SU-DHL-6 (cell line): Measurements from ENCODE around the gene DAPK1.

ENCODE experiments used
- H2AFZ ChIP-seq: fragments of 200-600 bp; sonication (generic); 2 replicates; pipeline ENCODE4 v1.6.1; 2014; ENCODE audit warnings: low read depth, mild to moderate bottlenecking, moderate library complexity, mixed read lengths, antibody characterized with exemption, low read length; ENCODE audit not compliant: severe bottlenecking
- H3F3A ChIP-seq: fragments of 200-600 bp; shearing (Covaris generic); 2 replicates; pipeline ENCODE4 v1.6.0; 2016; ENCODE audit warnings: antibody characterized with exemption, mild to moderate bottlenecking; ENCODE audit not compliant: insufficient read depth
- H3K27ac ChIP-seq: fragments of 200-600 bp; sonication (generic); 2 replicates; pipeline ENCODE4 v1.5.1; 2016; ENCODE audit warnings: low read depth, mild to moderate bottlenecking, low read length, moderate library complexity, mixed read lengths
- H3K27me3 ChIP-seq: fragments of 200-600 bp; sonication (generic), shearing (Covaris generic); 2 replicates; pipeline ENCODE4 v1.6.0; 2014; ENCODE audit warnings: mild to moderate bottlenecking, low read length
- H3K36me3 ChIP-seq: fragments of 200-600 bp; sonication (generic); 2 replicates; pipeline ENCODE4 v1.6.1; 2014; ENCODE audit warnings: mild to moderate bottlenecking, low read length, mixed read lengths
- H3K4me2 ChIP-seq: fragments of 300-600, 200-600 bp; shearing (Covaris generic), sonication (generic); 2 replicates; pipeline ENCODE4 v1.6.0; 2014; ENCODE audit warnings: low read length, low read depth, mild to moderate bottlenecking; ENCODE audit not compliant: poor library complexity, severe bottlenecking
- H3K4me3 ChIP-seq: fragments of 200-600 bp; sonication (generic); 2 replicates; pipeline ENCODE4 v1.5.1; 2014; ENCODE audit warnings: antibody characterized with exemption, low read length, mild to moderate bottlenecking, mixed read lengths; ENCODE audit not compliant: insufficient read depth, poor library complexity, severe bottlenecking
- H3K79me2 ChIP-seq: fragments of 200-600 bp; sonication (generic); 2 replicates; pipeline ENCODE4 v1.6.1; 2014; ENCODE audit warnings: mild to moderate bottlenecking, low read length, moderate library complexity; ENCODE audit not compliant: insufficient read depth
- H3K9ac ChIP-seq: fragments of 200-600 bp; sonication (generic); 2 replicates; pipeline ENCODE4 v1.7.0; 2014; ENCODE audit warnings: mild to moderate bottlenecking, low read length
- H3K9me2 ChIP-seq: fragments of 200-600 bp; sonication (generic); replicated peaks from 2 replicates; pipeline ENCODE4 v1.6.1; 2014; ENCODE audit warnings: low read length; ENCODE audit not compliant: insufficient read depth
- H3K9me3 ChIP-seq: fragments of 200-600 bp; sonication (generic); 2 replicates; pipeline ENCODE4 v1.6.1; 2014; ENCODE audit warnings: low read length, mixed read lengths; ENCODE audit not compliant: insufficient read depth
- H4K20me1 ChIP-seq: fragments of 200-600 bp; sonication (generic); 2 replicates; pipeline ENCODE4 v1.6.1; 2014; ENCODE audit warnings: low read depth, mild to moderate bottlenecking, antibody characterized with exemption, low read length, moderate library complexity, mixed read lengths
- CTCF ChIP-seq: fragments of 200-600 bp; sonication (generic); IDR thresholded peaks from one replicate; pipeline ENCODE4 v1.5.1; 2017; ENCODE audit warnings: antibody characterized with exemption, mild to moderate bottlenecking, low read length, moderate library complexity; ENCODE audit not compliant: insufficient read depth, poor library complexity, severe bottlenecking
- EZH2phosphoT487 ChIP-seq: fragments of 200-600 bp; sonication (generic), shearing (Covaris generic); conservative IDR thresholded peaks from 2 replicates; pipeline ENCODE4 v1.6.1; 2018; ENCODE audit warnings: mild to moderate bottlenecking, antibody characterized with exemption, low read length, moderate library complexity, mixed read lengths

DAPK1 gene

GRCh38 chr9:87518702-87519335 is 21.2 kb downstream of the DAPK1 start:
- Histone ChIP-seq H3K27ac (no peak overlapping the region), H3K4me2 (no peak overlapping the region), H3K9me2 (no peaks in the 10 kb centered on the region), H3K9ac (no peak overlapping the region), H3K9me3 (no peaks in the 10 kb centered on the region), H3K27me3 (no peaks in the 10 kb centered on the region), H3K4me3 (no peak overlapping the region), H3K79me2 (no peaks in the 10 kb centered on the region), H3F3A (no peaks in the 10 kb centered on the region), H2AFZ (no peak overlapping the region), H3K36me3 (no peaks in the 10 kb centered on the region), H4K20me1 (no peaks in the 10 kb centered on the region)
- TF ChIP-seq CTCF (no peak), EZH2phosphoT487 (no peak)

- no peaks in the 10 kb centered on the region for H3K79me2 ChIP-seq
- no peak overlapping the region for H3K4me2 ChIP-seq
- TF ChIP-seq EZH2phosphoT487 (no peak), CTCF (no peak)
- no peak overlapping the region for H2AFZ ChIP-seq
- no peaks in the 10 kb centered on the region for H3K27me3 ChIP-seq
- no peaks in the 10 kb centered on the region for H3F3A ChIP-seq
- no peak overlapping the region for H3K9ac ChIP-seq
- no peak overlapping the region for H3K27ac ChIP-seq
- H3K9me3 ChIP-seq, result no peaks in the 10 kb centered on the region
- H3K9me2 ChIP-seq, result no peaks in the 10 kb centered on the region
- H4K20me1 ChIP-seq, result no peaks in the 10 kb centered on the region
- H3K36me3 ChIP-seq, result no peaks in the 10 kb centered on the region
- H3K4me3 ChIP-seq, result no peak overlapping the region
Measured at GRCh38 chr9:87519461-87519860, 21.8 kb downstream of the DAPK1 start.

GRCh38 chr9:87520172-87520683 is 22.6 kb downstream of the DAPK1 start:
- no peaks in the 10 kb centered on the region for H3F3A ChIP-seq
- no peaks in the 10 kb centered on the region for H3K9me3 ChIP-seq
- H4K20me1 ChIP-seq, result no peaks in the 10 kb centered on the region
- no peak overlapping the region for H2AFZ ChIP-seq
- no peak overlapping the region for H3K27ac ChIP-seq
- H3K9ac ChIP-seq, result no peak overlapping the region
- TF ChIP-seq CTCF (no peak), EZH2phosphoT487 (no peak)
- no peaks in the 10 kb centered on the region for H3K27me3 ChIP-seq
- no peaks in the 10 kb centered on the region for H3K36me3 ChIP-seq
- H3K9me2 ChIP-seq, result no peaks in the 10 kb centered on the region
- no peaks in the 10 kb centered on the region for H3K79me2 ChIP-seq
- H3K4me2 ChIP-seq, result no peak overlapping the region
- no peak overlapping the region for H3K4me3 ChIP-seq
